H7 (cell line): ENCODE results near the gene WDR4. TPM values are rescaled to one million over a fixed set of nuclear protein-coding genes. Genes with fewer than 3 reads are reported as not detected.
A peak's percentile ranks its signal among the peaks of the same experiment; 100 is the strongest.
"Not testable (repeated sequence)": the region's sequence is repeated elsewhere in the genome, so short reads cannot be mapped to it uniquely, and the experiment has no call there.

ENCODE experiments used
- DNase-seq: peaks from one replicate; pipeline ENCODE4 v3.0.0; 2012
- H3K27me3 ChIP-seq: 2 replicates; pipeline ENCODE4 v1.6.0; 2011; ENCODE audit warnings: mild to moderate bottlenecking, low read length; ENCODE audit not compliant: control insufficient read depth, insufficient read depth
- H3K36me3 ChIP-seq: replicated peaks from 2 replicates; pipeline ENCODE4 v1.5.1; 2011; ENCODE audit warnings: low read length; ENCODE audit not compliant: control insufficient read depth, insufficient read depth
- H3K4me3 ChIP-seq: 2 replicates; pipeline ENCODE4 v1.5.1; 2011; ENCODE audit warnings: low read depth, mild to moderate bottlenecking, control low read depth, low read length, moderate library complexity; ENCODE audit not compliant: insufficient read depth
- total RNA-seq: library from RNA; depleted of rRNA; stranded (reverse); fragments of >200 nt; shearing (Covaris generic); gene quantifications from 2 replicates; pipeline ENCODE4 v1.2.3, GENCODE V29; 2014

WDR4 gene
- total RNA-seq, 1 experiment from 2014 or later = 15.3 TPM

GRCh38 chr21:42841916-42842655, 37.3 kb downstream of the WDR4 start:
- DNase-seq = peak; percentile 37
- not testable (repeated sequence) for H3K4me3 ChIP-seq, H3K27me3 ChIP-seq
- peaks cover 35% of the 10 kb centered on the region for H3K36me3 ChIP-seq

DNA sequence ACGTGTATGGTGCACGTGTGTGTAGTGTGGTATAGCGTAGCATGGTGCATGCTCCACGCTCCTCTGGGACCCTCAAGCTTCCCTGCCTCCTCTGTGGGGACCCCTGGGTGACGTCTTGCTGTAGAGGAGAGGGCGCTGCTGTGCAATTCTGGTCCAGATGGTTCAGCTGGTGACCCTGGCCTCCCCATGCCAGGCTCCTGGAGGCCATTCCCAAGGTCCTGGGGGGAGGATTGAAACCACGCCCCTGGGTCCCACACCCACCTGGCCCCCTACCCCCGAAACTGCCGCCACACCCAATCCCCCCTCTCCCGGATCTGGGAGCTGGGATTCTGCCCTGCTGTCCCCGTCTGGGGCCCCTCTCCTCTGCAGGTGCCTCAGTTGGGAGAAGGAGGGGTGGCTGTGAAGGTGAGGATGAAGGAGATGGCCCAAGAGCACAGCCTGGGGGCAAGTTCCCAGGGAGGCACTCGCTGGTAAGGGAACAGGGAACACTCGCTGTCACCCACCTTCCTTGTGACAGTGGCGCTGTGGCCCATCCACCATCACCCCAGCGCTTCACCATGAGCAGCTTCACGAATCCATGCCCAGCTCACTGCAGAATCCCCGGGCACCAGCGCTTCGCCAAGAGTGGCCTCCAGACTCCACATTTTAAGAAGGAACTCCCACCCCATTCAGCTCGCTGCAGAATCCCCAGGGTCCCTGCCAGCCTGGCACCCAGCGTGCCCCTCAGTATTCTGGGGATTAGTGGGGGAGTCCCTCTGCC, 38.0 kb downstream of the WDR4 start:
- Histone ChIP-seq H3K36me3 (peaks cover 33% of the 10 kb centered on the region), H3K27me3 (no peaks in the 10 kb centered on the region), H3K4me3 (no peak overlapping the region)
- DNase-seq = peak; percentile 32

DNA sequence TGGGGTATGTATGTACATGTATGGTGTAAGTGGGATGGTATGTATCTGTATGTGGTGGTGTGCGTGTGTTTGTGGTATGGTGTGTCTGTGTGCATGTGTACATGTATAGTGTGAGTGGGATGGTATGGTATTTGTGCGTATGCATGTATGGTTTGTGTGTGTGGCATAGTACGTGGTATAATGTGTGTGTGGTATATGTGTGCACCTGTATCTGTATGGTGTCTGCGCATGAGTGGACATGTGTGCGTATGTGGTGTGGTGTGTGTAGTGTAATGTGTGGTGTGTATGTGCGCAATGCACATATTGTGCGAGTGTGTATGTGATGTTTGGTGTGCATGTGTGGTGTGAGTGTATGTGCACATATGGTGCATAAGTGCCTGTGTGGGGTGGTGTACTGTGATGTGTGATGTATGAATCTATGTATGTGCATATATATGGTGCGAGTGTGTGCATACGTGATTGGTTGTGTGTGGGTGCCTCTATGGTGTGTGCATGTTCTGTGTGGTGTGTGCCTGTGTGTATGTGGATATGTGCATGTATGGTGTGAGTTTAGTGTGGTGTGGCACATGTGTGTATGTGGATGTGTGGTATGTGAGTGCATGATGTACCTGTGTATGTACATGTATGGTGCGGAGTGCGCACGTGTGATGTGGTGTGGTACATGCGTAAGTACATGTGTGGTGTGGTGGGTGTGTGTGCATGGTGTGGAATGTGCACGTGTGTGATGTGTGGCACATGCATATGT, 38.8 kb downstream of the WDR4 start:
- H3K4me3 ChIP-seq = no peak overlapping the region
- H3K27me3 ChIP-seq = no peaks in the 10 kb centered on the region
- peaks cover 29% of the 10 kb centered on the region for H3K36me3 ChIP-seq
- DNase-seq = peak; percentile 6

DNA sequence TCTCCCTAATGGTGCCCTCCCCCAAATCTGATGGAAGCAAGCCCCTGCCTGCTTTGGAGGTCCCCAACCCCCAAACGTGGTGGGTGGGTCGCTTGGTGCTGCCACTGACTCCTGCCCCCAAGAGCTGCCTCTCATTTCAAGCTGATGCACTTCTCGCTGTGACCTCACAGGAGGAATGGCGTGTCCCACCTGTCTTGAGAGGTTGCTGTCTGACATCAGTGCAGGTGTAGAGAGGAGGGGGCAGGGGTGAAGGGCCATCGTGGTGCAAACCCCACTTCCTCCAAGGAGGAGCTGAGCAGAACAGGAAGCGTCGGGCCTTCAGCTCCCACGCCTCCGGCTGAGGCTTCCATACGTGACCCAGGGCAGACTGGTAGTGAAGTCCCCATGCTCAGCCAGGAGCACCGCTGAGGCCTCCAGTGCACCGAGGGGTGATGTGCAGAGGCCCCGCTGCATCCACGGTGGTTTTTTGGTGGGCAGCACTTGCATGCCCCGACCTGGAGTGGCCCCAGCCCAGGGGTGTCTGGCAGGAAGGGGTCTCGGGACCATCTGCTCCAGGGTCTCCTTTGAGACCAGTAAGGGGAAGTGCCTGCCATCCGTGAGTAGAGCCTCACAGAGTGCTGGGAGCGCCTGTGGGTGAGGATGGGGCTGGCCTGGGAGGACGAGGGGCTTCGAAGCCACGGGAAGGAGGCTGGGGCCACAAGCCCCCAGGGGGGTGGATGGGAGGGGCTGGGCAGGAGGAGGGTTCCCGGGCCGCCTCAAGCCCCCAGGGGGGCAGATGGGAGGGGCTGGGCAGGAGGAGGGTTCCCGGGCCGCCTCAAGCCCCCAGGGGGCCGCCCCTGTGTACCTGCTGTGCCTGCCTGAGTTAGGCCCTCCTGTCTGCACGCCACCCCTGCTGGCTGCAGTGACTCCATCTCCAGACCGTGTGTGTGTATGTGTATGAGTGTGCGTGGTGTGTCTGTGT, 39.8 kb downstream of the WDR4 start:
- DNase-seq = peak; percentile 50
- H3K36me3 ChIP-seq = peaks cover 23% of the 10 kb centered on the region
- no peaks in the 10 kb centered on the region for H3K27me3 ChIP-seq
- H3K4me3 ChIP-seq = no peak overlapping the region

- H3K27me3 ChIP-seq, DNase-seq, H3K4me3 ChIP-seq: not testable (repeated sequence)
- H3K36me3 ChIP-seq = peaks cover 20% of the 10 kb centered on the region
Observed at GRCh38 chr21:42838212-42838690, 41.1 kb downstream of the WDR4 start.

GRCh38 chr21:42837421-42838211, 41.7 kb downstream of the WDR4 start:
- H3K36me3 ChIP-seq = peaks cover 19% of the 10 kb centered on the region
- H3K4me3 ChIP-seq = no peak overlapping the region
- DNase-seq = peak; percentile 84
- no peaks in the 10 kb centered on the region; the same call in 1 of the 2 replicates for H3K27me3 ChIP-seq

GRCh38 chr21:42836767-42837301, 42.5 kb downstream of the WDR4 start:
- DNase-seq = peak; percentile 49

GRCh38 chr21:42836402-42836666, 43.0 kb downstream of the WDR4 start:
- no peaks in the 10 kb centered on the region; the same call in 1 of the 2 replicates for H3K27me3 ChIP-seq
- no peak for DNase-seq
- H3K36me3 ChIP-seq = peaks cover 14% of the 10 kb centered on the region
- no peak overlapping the region for H3K4me3 ChIP-seq

More at GRCh38 chr21:42836767-42837301, 42.5 kb downstream of the WDR4 start:
- Histone ChIP-seq H3K36me3 (peaks cover 15% of the 10 kb centered on the region), H3K4me3 (no peak overlapping the region), H3K27me3 (no peaks in the 10 kb centered on the region; the same call in 1 of the 2 replicates)

- peaks cover 10% of the 10 kb centered on the region for H3K36me3 ChIP-seq
- H3K27me3 ChIP-seq = no peaks in the 10 kb centered on the region; the same call in 1 of the 2 replicates
- no peak for DNase-seq
- no peak overlapping the region for H3K4me3 ChIP-seq
Observed at GRCh38 chr21:42835611-42836401, 43.5 kb downstream of the WDR4 start.

GRCh38 chr21:42835211-42835610, 44.1 kb downstream of the WDR4 start:
- Histone ChIP-seq H3K4me3 (no peak overlapping the region), H3K27me3 (no peaks in the 10 kb centered on the region; the same call in 1 of the 2 replicates), H3K36me3 (peaks cover 4% of the 10 kb centered on the region)
- no peak for DNase-seq

DNA sequence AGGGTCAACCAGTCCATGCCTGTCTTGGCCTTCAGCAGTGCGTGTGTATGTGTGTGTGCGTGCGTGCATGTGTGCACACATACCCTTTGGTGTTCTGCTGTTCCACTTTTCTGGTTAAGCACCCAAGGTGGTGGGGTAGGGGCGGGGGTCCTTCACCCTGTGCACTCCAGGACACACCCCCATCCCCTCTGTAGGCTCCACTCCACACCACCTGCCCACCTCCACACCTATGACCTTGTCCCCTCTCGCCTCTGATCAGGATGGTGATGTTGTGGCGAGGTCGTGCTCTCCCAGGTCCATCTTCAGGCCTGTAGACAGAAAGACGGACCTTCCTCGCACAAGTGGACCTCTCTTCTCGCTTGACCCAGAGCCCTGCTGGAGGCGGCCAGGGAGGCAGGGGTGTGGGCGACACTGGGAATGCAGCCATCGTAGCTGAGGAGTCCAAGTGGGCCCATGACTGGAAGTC, 44.6 kb downstream of the WDR4 start:
- no peaks in the 10 kb centered on the region; the same call in 1 of the 2 replicates for H3K27me3 ChIP-seq
- DNase-seq = peak; percentile 43
- peaks cover 3% of the 10 kb centered on the region for H3K36me3 ChIP-seq
- H3K4me3 ChIP-seq = no peak overlapping the region
